ENCODE data around the gene ZBTB44.

The ZBTB44 gene

DNA sequence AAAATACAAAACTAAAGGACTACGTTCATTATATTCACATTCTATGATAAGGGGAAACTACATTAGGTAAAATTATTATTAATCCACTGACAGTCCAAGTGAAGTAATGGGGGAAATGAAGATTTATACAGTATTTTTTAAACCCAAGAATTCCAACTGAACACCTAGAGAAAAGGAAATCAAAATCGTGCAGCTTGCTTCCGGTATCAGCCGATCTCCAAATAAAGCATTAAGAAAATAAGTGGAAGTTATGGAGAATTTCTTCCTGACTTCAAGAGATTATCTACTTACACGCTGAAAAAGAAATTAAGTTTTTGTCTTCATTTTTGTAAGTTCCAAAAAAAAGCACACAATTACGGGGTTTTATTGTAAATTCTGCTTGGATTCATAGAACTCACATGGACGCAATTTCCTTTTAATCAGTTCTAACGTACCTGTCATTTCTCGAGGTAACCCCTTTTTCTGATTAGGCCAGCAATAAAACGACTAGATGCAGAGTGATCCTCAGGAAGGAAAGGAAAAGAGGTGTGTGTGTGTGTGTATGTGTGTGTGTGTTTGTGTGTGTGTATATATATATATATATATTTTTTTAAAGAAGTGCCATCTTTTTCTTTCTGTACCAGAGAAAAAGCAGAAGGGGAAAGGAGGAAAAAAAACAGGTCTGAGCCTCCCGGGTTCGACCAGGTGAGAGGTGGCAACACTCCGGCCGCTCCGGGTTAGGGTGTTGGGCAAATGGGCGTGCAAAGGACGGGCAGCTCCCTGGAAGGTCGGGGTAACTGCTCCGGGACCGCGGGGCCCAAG, 1.1 kb downstream of the ZBTB44 start:
- H3K9me3 ChIP-seq (ENCODE audit: low read length): no peaks in the 10 kb centered on the region
- peaks cover 51% of the 10 kb centered on the region for H3K79me2 ChIP-seq (ENCODE audit: insufficient read depth, low read length)
- peak overlapping the region; percentile 69 for H3K9ac ChIP-seq (ENCODE audit: low read length)
- H3K4me2 ChIP-seq (ENCODE audit: low read length): peak overlapping the region; percentile 71
- no peaks in the 10 kb centered on the region for H4K20me1 ChIP-seq (ENCODE audit: insufficient read depth, low read length)
- no peaks in the 10 kb centered on the region for H3F3A ChIP-seq (ENCODE audit: insufficient read depth, low read length)
- H2AFZ ChIP-seq (ENCODE audit: low read length): no peak overlapping the region
- TF ChIP-seq EZH2 (IDR thresholded peaks at IDR 0.05; ENCODE audit: borderline replicate concordance, low read length): no peak
- TF ChIP-seq, protein P1, sequence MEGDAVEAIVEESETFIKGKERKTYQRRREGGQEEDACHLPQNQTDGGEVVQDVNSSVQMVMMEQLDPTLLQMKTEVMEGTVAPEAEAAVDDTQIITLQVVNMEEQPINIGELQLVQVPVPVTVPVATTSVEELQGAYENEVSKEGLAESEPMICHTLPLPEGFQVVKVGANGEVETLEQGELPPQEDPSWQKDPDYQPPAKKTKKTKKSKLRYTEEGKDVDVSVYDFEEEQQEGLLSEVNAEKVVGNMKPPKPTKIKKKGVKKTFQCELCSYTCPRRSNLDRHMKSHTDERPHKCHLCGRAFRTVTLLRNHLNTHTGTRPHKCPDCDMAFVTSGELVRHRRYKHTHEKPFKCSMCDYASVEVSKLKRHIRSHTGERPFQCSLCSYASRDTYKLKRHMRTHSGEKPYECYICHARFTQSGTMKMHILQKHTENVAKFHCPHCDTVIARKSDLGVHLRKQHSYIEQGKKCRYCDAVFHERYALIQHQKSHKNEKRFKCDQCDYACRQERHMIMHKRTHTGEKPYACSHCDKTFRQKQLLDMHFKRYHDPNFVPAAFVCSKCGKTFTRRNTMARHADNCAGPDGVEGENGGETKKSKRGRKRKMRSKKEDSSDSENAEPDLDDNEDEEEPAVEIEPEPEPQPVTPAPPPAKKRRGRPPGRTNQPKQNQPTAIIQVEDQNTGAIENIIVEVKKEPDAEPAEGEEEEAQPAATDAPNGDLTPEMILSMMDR (IDR thresholded peaks at IDR 0.05; ENCODE audit: low read length): no peak
- H3K36me3 ChIP-seq (ENCODE audit: insufficient read depth, low read length): peaks cover 3% of the 10 kb centered on the region; the same call in 1 of the 2 replicates
- H3K27me3 ChIP-seq (ENCODE audit: insufficient read depth, low read length): no peaks in the 10 kb centered on the region
- peak overlapping the region; percentile 72 for H3K4me3 ChIP-seq (ENCODE audit: low read depth, low read length, poor library complexity, severe bottlenecking)
- no peaks in the 10 kb centered on the region for H3K9me2 ChIP-seq (ENCODE audit: low read depth, low read length)
- peaks cover 49% of the 10 kb centered on the region for H3K4me1 ChIP-seq (ENCODE audit: insufficient read depth, low read length, severe bottlenecking)
- peak overlapping the region; percentile 58 for H3K27ac ChIP-seq (ENCODE audit: low read depth, low read length, poor library complexity, severe bottlenecking)

DNA sequence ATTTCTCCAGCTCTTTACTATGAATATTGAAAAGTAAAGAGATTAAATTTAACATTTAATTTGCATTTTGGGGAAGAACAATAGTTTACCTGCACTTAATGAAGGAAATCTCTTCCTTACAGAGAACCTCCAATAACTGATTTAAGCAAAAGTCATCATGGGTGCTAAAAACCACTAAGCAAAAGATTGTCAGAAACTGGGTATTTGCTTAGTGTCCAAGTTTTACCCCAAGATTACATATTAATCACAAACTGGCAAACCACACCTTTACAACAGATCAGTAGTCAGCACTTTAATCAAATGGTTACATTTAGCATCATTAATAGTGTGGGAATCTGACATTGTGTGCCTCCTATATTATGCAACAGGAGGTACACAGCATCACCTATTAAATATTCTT, 2.7 kb downstream of the ZBTB44 start:
- H3K36me3 ChIP-seq (ENCODE audit: insufficient read depth, low read length): peaks cover 19% of the 10 kb centered on the region
- no peak overlapping the region for H2AFZ ChIP-seq (ENCODE audit: low read length)
- H3K9me3 ChIP-seq (ENCODE audit: low read length): no peaks in the 10 kb centered on the region
- H3K79me2 ChIP-seq (ENCODE audit: insufficient read depth, low read length): peaks cover 65% of the 10 kb centered on the region
- no peaks in the 10 kb centered on the region for H3K27me3 ChIP-seq (ENCODE audit: insufficient read depth, low read length)
- no peaks in the 10 kb centered on the region for H3F3A ChIP-seq (ENCODE audit: insufficient read depth, low read length)
- H3K9me2 ChIP-seq (ENCODE audit: low read depth, low read length): no peaks in the 10 kb centered on the region
- H4K20me1 ChIP-seq (ENCODE audit: insufficient read depth, low read length): no peaks in the 10 kb centered on the region
- TF ChIP-seq, protein P1 (IDR thresholded peaks at IDR 0.05; ENCODE audit: low read length): no peak
- TF ChIP-seq EZH2 (IDR thresholded peaks at IDR 0.05; ENCODE audit: borderline replicate concordance, low read length): no peak
- H3K9ac ChIP-seq (ENCODE audit: low read length): peak overlapping the region; percentile 69; the same call in 1 of the 2 replicates
- peak overlapping the region; percentile 43 for H3K27ac ChIP-seq (ENCODE audit: low read depth, low read length, poor library complexity, severe bottlenecking)
- H3K4me3 ChIP-seq (ENCODE audit: low read depth, low read length, poor library complexity, severe bottlenecking): peak overlapping the region; percentile 72
- H3K4me2 ChIP-seq (ENCODE audit: low read length): peak overlapping the region; percentile 71
- H3K4me1 ChIP-seq (ENCODE audit: insufficient read depth, low read length, severe bottlenecking): peaks cover 49% of the 10 kb centered on the region

DNA sequence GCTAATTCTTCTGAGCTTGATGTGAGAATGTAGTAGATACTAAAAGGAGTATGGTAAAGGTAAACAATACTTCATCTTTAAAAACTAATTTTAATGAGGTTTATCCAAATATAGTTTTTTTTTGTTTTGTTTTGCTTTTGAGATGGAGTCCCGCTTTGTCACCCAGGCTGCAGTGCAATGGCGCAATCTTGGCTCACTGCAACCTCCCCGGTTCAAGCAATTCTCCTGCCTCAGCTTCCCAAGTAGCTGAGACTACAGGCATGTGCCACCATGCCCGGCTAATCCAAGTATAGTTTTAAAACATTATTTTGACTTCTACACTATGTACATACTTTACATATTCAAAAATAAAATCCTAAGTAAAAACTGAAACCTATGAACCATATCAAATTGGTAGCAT, 4.1 kb downstream of the ZBTB44 start:
- TF ChIP-seq EZH2 (IDR thresholded peaks at IDR 0.05; ENCODE audit: borderline replicate concordance, low read length): no peak
- TF ChIP-seq, protein P1 (IDR thresholded peaks at IDR 0.05; ENCODE audit: low read length): no peak
- H3K36me3 ChIP-seq (ENCODE audit: insufficient read depth, low read length): peaks cover 26% of the 10 kb centered on the region
- H3K27me3 ChIP-seq (ENCODE audit: insufficient read depth, low read length): no peaks in the 10 kb centered on the region
- no peaks in the 10 kb centered on the region for H3K9me2 ChIP-seq (ENCODE audit: low read depth, low read length)
- no peak overlapping the region for H3K4me3 ChIP-seq (ENCODE audit: low read depth, low read length, poor library complexity, severe bottlenecking)
- no peak overlapping the region for H3K9ac ChIP-seq (ENCODE audit: low read length)
- no peak overlapping the region for H3K4me2 ChIP-seq (ENCODE audit: low read length)
- no peaks in the 10 kb centered on the region for H3F3A ChIP-seq (ENCODE audit: insufficient read depth, low read length)
- H3K4me1 ChIP-seq (ENCODE audit: insufficient read depth, low read length, severe bottlenecking): peaks cover 46% of the 10 kb centered on the region
- H3K27ac ChIP-seq (ENCODE audit: low read depth, low read length, poor library complexity, severe bottlenecking): no peak overlapping the region
- no peak overlapping the region for H2AFZ ChIP-seq (ENCODE audit: low read length)
- H3K9me3 ChIP-seq (ENCODE audit: low read length): no peaks in the 10 kb centered on the region
- no peaks in the 10 kb centered on the region for H4K20me1 ChIP-seq (ENCODE audit: insufficient read depth, low read length)
- H3K79me2 ChIP-seq (ENCODE audit: insufficient read depth, low read length): peaks cover 76% of the 10 kb centered on the region
